ENCODE measurements around the gene PSEN2. TPM values are rescaled to one million over a fixed set of nuclear protein-coding genes. Genes with fewer than 3 reads are reported as not detected.
"Not testable (repeated sequence)": the region's sequence is repeated elsewhere in the genome, so short reads cannot be mapped to it uniquely, and the experiment has no call there.

Gene PSEN2
- total RNA-seq, 2 donors from 2014 or later, result 2.0 to 3.4 TPM

- not testable (repeated sequence) for DNase-seq
Measured at GRCh38 chr1:226834179-226834578, 36.2 kb upstream of the PSEN2 start.

GRCh38 chr1:226835396-226835795, 35.0 kb upstream of the PSEN2 start:
- not testable (repeated sequence) for H3K9me3 ChIP-seq (ENCODE audit: control insufficient read depth, low read length, poor library complexity, severe bottlenecking); DNase-seq; ATAC-seq; H3K36me3 Mint-ChIP-seq (ENCODE audit: low read depth); H3K4me3 Mint-ChIP-seq; H3K4me1 Mint-ChIP-seq; H3K27ac Mint-ChIP-seq
- peaks cover 17% of the 10 kb centered on the region for H3K27me3 Mint-ChIP-seq

More at GRCh38 chr1:226834179-226834578, 36.2 kb upstream of the PSEN2 start:
- not testable (repeated sequence) for H3K27ac Mint-ChIP-seq; H3K9me3 ChIP-seq (ENCODE audit: control insufficient read depth, low read length, poor library complexity, severe bottlenecking); H3K36me3 Mint-ChIP-seq (ENCODE audit: low read depth); H3K4me3 Mint-ChIP-seq; ATAC-seq; H3K4me1 Mint-ChIP-seq
- H3K27me3 Mint-ChIP-seq, result peaks cover 12% of the 10 kb centered on the region

- not testable (repeated sequence) for H3K36me3 Mint-ChIP-seq (ENCODE audit: low read depth); H3K27ac Mint-ChIP-seq; ATAC-seq; H3K4me1 Mint-ChIP-seq; H3K4me3 Mint-ChIP-seq; DNase-seq; H3K9me3 ChIP-seq (ENCODE audit: control insufficient read depth, low read length, poor library complexity, severe bottlenecking)
- peaks cover 10% of the 10 kb centered on the region for H3K27me3 Mint-ChIP-seq
Measured at GRCh38 chr1:226837966-226838365, 32.5 kb upstream of the PSEN2 start.

GRCh38 chr1:226838456-226838855, 32.0 kb upstream of the PSEN2 start:
- no peaks in the 10 kb centered on the region for H3K9me3 ChIP-seq (ENCODE audit: control insufficient read depth, low read length, poor library complexity, severe bottlenecking)
- peaks cover 10% of the 10 kb centered on the region for H3K27me3 Mint-ChIP-seq
- no peaks in the 10 kb centered on the region for H3K36me3 Mint-ChIP-seq (ENCODE audit: low read depth)
- H3K27ac Mint-ChIP-seq, result no peak overlapping the region
- ATAC-seq (no peak), DNase-seq (no peak)
- H3K4me1 Mint-ChIP-seq, result no peaks in the 10 kb centered on the region
- no peak overlapping the region for H3K4me3 Mint-ChIP-seq

GRCh38 chr1:226845624-226846023, 24.8 kb upstream of the PSEN2 start:
- DNase-seq (no peak), ATAC-seq (no peak)
- Mint-ChIP-seq H3K27ac (no peak overlapping the region), H3K4me1 (peaks cover 3% of the 10 kb centered on the region), H3K27me3 (no peaks in the 10 kb centered on the region), H3K36me3 (ENCODE audit: low read depth) (peaks cover 3% of the 10 kb centered on the region), H3K4me3 (no peak overlapping the region)
- no peaks in the 10 kb centered on the region for H3K9me3 ChIP-seq (ENCODE audit: control insufficient read depth, low read length, poor library complexity, severe bottlenecking)

- Mint-ChIP-seq H3K27me3 (no peaks in the 10 kb centered on the region), H3K4me1 (peaks cover 3% of the 10 kb centered on the region), H3K27ac (no peak overlapping the region), H3K36me3 (ENCODE audit: low read depth) (peaks cover 3% of the 10 kb centered on the region), H3K4me3 (no peak overlapping the region)
- no peaks in the 10 kb centered on the region for H3K9me3 ChIP-seq (ENCODE audit: control insufficient read depth, low read length, poor library complexity, severe bottlenecking)
- no peak for DNase-seq
- ATAC-seq, result no peak
Measured at GRCh38 chr1:226846786-226847185, 23.6 kb upstream of the PSEN2 start.

- not testable (repeated sequence) for H3K27ac Mint-ChIP-seq, ATAC-seq
Measured at GRCh38 chr1:226854548-226854947, 15.9 kb upstream of the PSEN2 start.

GRCh38 chr1:226862890-226863289, 7.5 kb upstream of the PSEN2 start:
- H3K27ac Mint-ChIP-seq, result no peak overlapping the region
- DNase-seq (no peak), ATAC-seq (no peak)
- peaks cover 9% of the 10 kb centered on the region for H3K27me3 Mint-ChIP-seq
- H3K4me3 Mint-ChIP-seq, result no peak overlapping the region
- H3K36me3 Mint-ChIP-seq (ENCODE audit: low read depth), result peaks cover 2% of the 10 kb centered on the region
- H3K4me1 Mint-ChIP-seq, result peaks cover 3% of the 10 kb centered on the region
- H3K9me3 ChIP-seq (ENCODE audit: control insufficient read depth, low read length, poor library complexity, severe bottlenecking), result no peaks in the 10 kb centered on the region

More at GRCh38 chr1:226854548-226854947, 15.9 kb upstream of the PSEN2 start:
- not testable (repeated sequence) for H3K9me3 ChIP-seq (ENCODE audit: control insufficient read depth, low read length, poor library complexity, severe bottlenecking); DNase-seq; H3K27me3 Mint-ChIP-seq; H3K36me3 Mint-ChIP-seq (ENCODE audit: low read depth); H3K4me1 Mint-ChIP-seq; H3K4me3 Mint-ChIP-seq

- DNase-seq (no peak), ATAC-seq (no peak)
- H3K36me3 Mint-ChIP-seq (ENCODE audit: low read depth), result peaks cover 2% of the 10 kb centered on the region
- peaks cover 3% of the 10 kb centered on the region for H3K4me1 Mint-ChIP-seq
- peaks cover 11% of the 10 kb centered on the region for H3K27me3 Mint-ChIP-seq
- H3K9me3 ChIP-seq (ENCODE audit: control insufficient read depth, low read length, poor library complexity, severe bottlenecking), result no peaks in the 10 kb centered on the region
- H3K4me3 Mint-ChIP-seq, result no peak overlapping the region
- no peak overlapping the region for H3K27ac Mint-ChIP-seq
Measured at GRCh38 chr1:226863446-226863845, 7.0 kb upstream of the PSEN2 start.

- Mint-ChIP-seq H3K4me3 (no peak overlapping the region), H3K36me3 (ENCODE audit: low read depth) (peaks cover 2% of the 10 kb centered on the region), H3K27ac (no peak overlapping the region), H3K4me1 (peaks cover 3% of the 10 kb centered on the region), H3K27me3 (peaks cover 16% of the 10 kb centered on the region)
- no peaks in the 10 kb centered on the region for H3K9me3 ChIP-seq (ENCODE audit: control insufficient read depth, low read length, poor library complexity, severe bottlenecking)
- DNase-seq, result no peak
- no peak for ATAC-seq
Measured at GRCh38 chr1:226864311-226864710, 6.1 kb upstream of the PSEN2 start.

GRCh38 chr1:226865590-226865989, 4.8 kb upstream of the PSEN2 start:
- Mint-ChIP-seq H3K27me3 (peaks cover 16% of the 10 kb centered on the region), H3K27ac (no peak overlapping the region), H3K4me3 (no peak overlapping the region), H3K4me1 (peaks cover 11% of the 10 kb centered on the region), H3K36me3 (ENCODE audit: low read depth) (peaks cover 2% of the 10 kb centered on the region)
- ATAC-seq (no peak), DNase-seq (no peak)
- H3K9me3 ChIP-seq (ENCODE audit: control insufficient read depth, low read length, poor library complexity, severe bottlenecking), result no peaks in the 10 kb centered on the region

GRCh38 chr1:226867461-226868054, 2.9 kb upstream of the PSEN2 start:
- Mint-ChIP-seq H3K4me1 (peaks cover 15% of the 10 kb centered on the region), H3K36me3 (ENCODE audit: low read depth) (no peaks in the 10 kb centered on the region), H3K4me3 (no peak overlapping the region), H3K27me3 (peaks cover 18% of the 10 kb centered on the region), H3K27ac (no peak overlapping the region)
- no peak for ATAC-seq
- no peak for DNase-seq
- no peaks in the 10 kb centered on the region for H3K9me3 ChIP-seq (ENCODE audit: control insufficient read depth, low read length, poor library complexity, severe bottlenecking)

GRCh38 chr1:226868726-226869125, 1.7 kb upstream of the PSEN2 start:
- H3K36me3 Mint-ChIP-seq (ENCODE audit: low read depth), result no peaks in the 10 kb centered on the region
- H3K4me1 Mint-ChIP-seq, result peaks cover 11% of the 10 kb centered on the region
- no peaks in the 10 kb centered on the region for H3K9me3 ChIP-seq (ENCODE audit: control insufficient read depth, low read length, poor library complexity, severe bottlenecking)
- DNase-seq (no peak), ATAC-seq (no peak)
- H3K27me3 Mint-ChIP-seq, result peaks cover 18% of the 10 kb centered on the region
- H3K27ac Mint-ChIP-seq, result no peak overlapping the region
- no peak overlapping the region for H3K4me3 Mint-ChIP-seq

- Mint-ChIP-seq H3K36me3 (ENCODE audit: low read depth) (peaks cover under 1% of the 10 kb centered on the region), H3K27ac (no peak overlapping the region)
- ATAC-seq, result no peak
Measured at GRCh38 chr1:226870026-226870400, 403 bp upstream of the PSEN2 start.

More at GRCh38 chr1:226870026-226870400, 403 bp upstream of the PSEN2 start:
- H3K27me3 Mint-ChIP-seq, result peaks cover 18% of the 10 kb centered on the region
- peaks cover 12% of the 10 kb centered on the region for H3K4me1 Mint-ChIP-seq
- H3K9me3 ChIP-seq (ENCODE audit: control insufficient read depth, low read length, poor library complexity, severe bottlenecking), result no peaks in the 10 kb centered on the region
- DNase-seq, result no peak
- peak overlapping the region; percentile 92 for H3K4me3 Mint-ChIP-seq
